ENCODE results near the gene INAFM2.

GRCh38 chr15:40297356-40297755 lies 26.1 kb upstream of the INAFM2 start:
- TF ChIP-seq POLR2A (IDR thresholded peaks at IDR 0.05; ENCODE audit: low read depth), result no peak
- no peak for TF ChIP-seq CTCF (IDR thresholded peaks at IDR 0.05)

Measured in esophagus muscularis mucosa (tissue), 3 donors.